K562 (cell line): ENCODE measurements around the gene PPP1R14B. TPM values are rescaled to one million over a fixed set of nuclear protein-coding genes. Genes with fewer than 3 reads are reported as not detected.

Experiments used
- FIP1L1 ChIP-seq: fragments of 200-400 bp; formaldehyde crosslinking; IDR thresholded peaks from 2 replicates; pipeline ENCODE4 v1.6.1; 2018; ENCODE audit warnings: mild to moderate bottlenecking, low read depth, low read length; ENCODE audit not compliant: poor library complexity, severe bottlenecking
- HDAC8 ChIP-seq: fragments of 450-650 bp; IDR thresholded peaks from 2 replicates; pipeline ENCODE4 v1.6.1; 2016; ENCODE audit warnings: mild to moderate bottlenecking, missing genetic modification characterization, moderate library complexity, missing compliant biosample characterization
- HNRNPUL1 ChIP-seq: fragments of 200-400 bp; formaldehyde crosslinking; IDR thresholded peaks from 2 replicates; pipeline ENCODE4 v1.6.1; 2017; ENCODE audit warnings: low read length
- L3MBTL2 ChIP-seq: fragments of 450-650 bp; IDR thresholded peaks from 2 replicates; pipeline ENCODE4 v1.6.1; 2016; ENCODE audit warnings: mild to moderate bottlenecking, moderate library complexity
- NFIC ChIP-seq: fragments of 450-650 bp; IDR thresholded peaks from 2 replicates; pipeline ENCODE4 v1.6.1; 2017; ENCODE audit warnings: mild to moderate bottlenecking, inconsistent platforms
- NRF1 ChIP-seq, 2 experiments: fragments of 450-650 bp; IDR thresholded peaks in 1 of 2; conservative IDR thresholded peaks in 1 of 2; 2 replicates each; pipeline ENCODE4 v1.6.1; 2014; ENCODE audit warnings: mild to moderate bottlenecking in 2 of 2
- POLR2AphosphoS2 ChIP-seq: IDR thresholded peaks from 2 replicates; pipeline ENCODE4 v1.6.1; 2012; ENCODE audit warnings: low read length, improper control_type of control experiment
- RBM14 ChIP-seq: fragments of 200-400 bp; formaldehyde crosslinking; IDR thresholded peaks from 2 replicates; pipeline ENCODE4 v1.6.1; 2018; ENCODE audit warnings: low read depth, mild to moderate bottlenecking, low read length, moderate library complexity, borderline replicate concordance; ENCODE audit not compliant: insufficient read depth
- RHOXF2B ChIP-seq: fragments of 250-450 bp; sonication (Bioruptor Pico); conservative IDR thresholded peaks from 2 replicates; pipeline ENCODE4 v1.5.1; 2021
- SMAD4 ChIP-seq: fragments of 250-450 bp; sonication (Bioruptor Pico); conservative IDR thresholded peaks from 2 replicates; pipeline ENCODE4 v1.8.0; 2021; ENCODE audit warnings: inconsistent platforms, mild to moderate bottlenecking, moderate library complexity
- SMARCB1 ChIP-seq: IDR thresholded peaks from 2 replicates; pipeline ENCODE4 v1.6.1; 2011; ENCODE audit warnings: improper control_type of control experiment, low read depth; ENCODE audit not compliant: insufficient read length
- SNRNP70 ChIP-seq: fragments of 200-400 bp; formaldehyde crosslinking; optimal IDR thresholded peaks from 2 replicates; pipeline ENCODE3; 2017; ENCODE audit warnings: low read depth, low read length
- polyA plus RNA-seq, 8 experiments: library from polyadenylated mRNA; depleted of rRNA in 4 of 8; stranded (reverse) in 5 of 8; unstranded in 3 of 8; fragments of >200 nt; fragmentation: Nextera tagmentation in 2 of 8; fragmentation: Illumina TruSeq in 1 of 8; extraction: Ambion mirVana in 2 of 8; extraction: Trizol in 1 of 8; gene quantifications; 2 replicates each; pipeline versions ENCODE4 v1.2.1 to v1.2.3, GENCODE V29; 2011 to 2014; ENCODE audit warnings: inconsistent platforms in 1 of 8, missing spikeins in 1 of 8
- total RNA-seq, 7 experiments: library from RNA; depleted of rRNA in 6 of 7; stranded (reverse); fragments of >200 nt in 6 of 7; fragmentation: Illumina TruSeq in 2 of 7; extraction: Trizol in 2 of 7; gene quantifications; 2 replicates each; pipeline versions ENCODE4 v1.2.1 to v1.2.3, GENCODE V29; 2011 to 2021; ENCODE audit warnings: low replicate concordance in 1 of 7
- TF ChIP-seq, protein P1 (sequence below): fragments of 200-600 bp; sonication (generic); IDR thresholded peaks from one replicate; pipeline ENCODE4 v1.6.1; 2012; ENCODE audit warnings: mild to moderate bottlenecking, low read depth, low read length, inconsistent platforms
- TF ChIP-seq, protein P2 (sequence below): fragments of 250-450 bp; sonication (Bioruptor Pico); IDR thresholded peaks from 2 replicates; pipeline ENCODE4 v1.8.0; 2021; ENCODE audit warnings: mild to moderate bottlenecking, moderate library complexity

PPP1R14B gene
- total and polyA plus RNA-seq, 9 of the 15 experiments (the other 6 are each of a cell fraction or from before 2014, with no cell fraction given) = 7.7 to 566 (median 212) TPM

DNA sequence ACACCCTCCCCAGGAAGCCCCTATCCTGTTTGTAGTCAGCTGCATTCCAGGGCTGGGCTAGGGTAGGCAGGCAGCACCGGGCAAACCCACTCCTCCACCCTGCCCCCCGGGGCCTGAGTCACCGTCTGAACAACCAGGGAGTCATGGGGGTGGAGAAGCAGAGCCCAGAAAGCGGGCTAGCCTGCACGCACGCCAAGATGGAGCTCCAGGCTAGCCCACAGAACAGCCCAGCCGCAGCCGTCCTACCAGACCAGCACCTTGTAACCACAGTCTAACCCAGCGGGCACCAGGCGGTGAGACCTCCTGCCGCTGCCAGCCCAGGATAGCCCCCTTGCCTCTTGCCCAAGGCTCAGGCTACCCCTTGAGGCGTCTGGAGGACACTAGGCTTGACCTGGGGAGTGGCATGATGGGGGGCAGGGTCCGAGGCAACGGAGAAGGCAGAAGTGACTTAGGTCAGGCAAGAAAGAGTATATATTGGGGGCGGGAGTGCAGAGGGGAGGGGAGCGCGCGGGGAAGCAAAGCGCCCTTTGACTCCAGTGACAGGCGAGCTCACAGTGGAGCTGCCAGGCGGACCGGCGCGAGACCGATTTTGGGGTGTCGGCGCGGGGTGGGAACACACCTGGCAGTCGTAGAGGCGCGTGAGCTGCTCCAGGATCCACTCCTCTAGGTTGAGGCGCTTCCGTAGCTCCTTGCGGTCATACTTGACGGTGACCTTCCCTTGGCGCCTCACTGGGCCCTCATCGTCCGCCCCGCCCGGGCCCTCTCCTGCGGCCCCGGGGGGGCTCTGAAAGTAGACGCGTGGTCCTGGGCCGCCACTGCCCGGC lies 734 bp downstream of the PPP1R14B start (continued):
- TF ChIP-seq, protein P1, sequence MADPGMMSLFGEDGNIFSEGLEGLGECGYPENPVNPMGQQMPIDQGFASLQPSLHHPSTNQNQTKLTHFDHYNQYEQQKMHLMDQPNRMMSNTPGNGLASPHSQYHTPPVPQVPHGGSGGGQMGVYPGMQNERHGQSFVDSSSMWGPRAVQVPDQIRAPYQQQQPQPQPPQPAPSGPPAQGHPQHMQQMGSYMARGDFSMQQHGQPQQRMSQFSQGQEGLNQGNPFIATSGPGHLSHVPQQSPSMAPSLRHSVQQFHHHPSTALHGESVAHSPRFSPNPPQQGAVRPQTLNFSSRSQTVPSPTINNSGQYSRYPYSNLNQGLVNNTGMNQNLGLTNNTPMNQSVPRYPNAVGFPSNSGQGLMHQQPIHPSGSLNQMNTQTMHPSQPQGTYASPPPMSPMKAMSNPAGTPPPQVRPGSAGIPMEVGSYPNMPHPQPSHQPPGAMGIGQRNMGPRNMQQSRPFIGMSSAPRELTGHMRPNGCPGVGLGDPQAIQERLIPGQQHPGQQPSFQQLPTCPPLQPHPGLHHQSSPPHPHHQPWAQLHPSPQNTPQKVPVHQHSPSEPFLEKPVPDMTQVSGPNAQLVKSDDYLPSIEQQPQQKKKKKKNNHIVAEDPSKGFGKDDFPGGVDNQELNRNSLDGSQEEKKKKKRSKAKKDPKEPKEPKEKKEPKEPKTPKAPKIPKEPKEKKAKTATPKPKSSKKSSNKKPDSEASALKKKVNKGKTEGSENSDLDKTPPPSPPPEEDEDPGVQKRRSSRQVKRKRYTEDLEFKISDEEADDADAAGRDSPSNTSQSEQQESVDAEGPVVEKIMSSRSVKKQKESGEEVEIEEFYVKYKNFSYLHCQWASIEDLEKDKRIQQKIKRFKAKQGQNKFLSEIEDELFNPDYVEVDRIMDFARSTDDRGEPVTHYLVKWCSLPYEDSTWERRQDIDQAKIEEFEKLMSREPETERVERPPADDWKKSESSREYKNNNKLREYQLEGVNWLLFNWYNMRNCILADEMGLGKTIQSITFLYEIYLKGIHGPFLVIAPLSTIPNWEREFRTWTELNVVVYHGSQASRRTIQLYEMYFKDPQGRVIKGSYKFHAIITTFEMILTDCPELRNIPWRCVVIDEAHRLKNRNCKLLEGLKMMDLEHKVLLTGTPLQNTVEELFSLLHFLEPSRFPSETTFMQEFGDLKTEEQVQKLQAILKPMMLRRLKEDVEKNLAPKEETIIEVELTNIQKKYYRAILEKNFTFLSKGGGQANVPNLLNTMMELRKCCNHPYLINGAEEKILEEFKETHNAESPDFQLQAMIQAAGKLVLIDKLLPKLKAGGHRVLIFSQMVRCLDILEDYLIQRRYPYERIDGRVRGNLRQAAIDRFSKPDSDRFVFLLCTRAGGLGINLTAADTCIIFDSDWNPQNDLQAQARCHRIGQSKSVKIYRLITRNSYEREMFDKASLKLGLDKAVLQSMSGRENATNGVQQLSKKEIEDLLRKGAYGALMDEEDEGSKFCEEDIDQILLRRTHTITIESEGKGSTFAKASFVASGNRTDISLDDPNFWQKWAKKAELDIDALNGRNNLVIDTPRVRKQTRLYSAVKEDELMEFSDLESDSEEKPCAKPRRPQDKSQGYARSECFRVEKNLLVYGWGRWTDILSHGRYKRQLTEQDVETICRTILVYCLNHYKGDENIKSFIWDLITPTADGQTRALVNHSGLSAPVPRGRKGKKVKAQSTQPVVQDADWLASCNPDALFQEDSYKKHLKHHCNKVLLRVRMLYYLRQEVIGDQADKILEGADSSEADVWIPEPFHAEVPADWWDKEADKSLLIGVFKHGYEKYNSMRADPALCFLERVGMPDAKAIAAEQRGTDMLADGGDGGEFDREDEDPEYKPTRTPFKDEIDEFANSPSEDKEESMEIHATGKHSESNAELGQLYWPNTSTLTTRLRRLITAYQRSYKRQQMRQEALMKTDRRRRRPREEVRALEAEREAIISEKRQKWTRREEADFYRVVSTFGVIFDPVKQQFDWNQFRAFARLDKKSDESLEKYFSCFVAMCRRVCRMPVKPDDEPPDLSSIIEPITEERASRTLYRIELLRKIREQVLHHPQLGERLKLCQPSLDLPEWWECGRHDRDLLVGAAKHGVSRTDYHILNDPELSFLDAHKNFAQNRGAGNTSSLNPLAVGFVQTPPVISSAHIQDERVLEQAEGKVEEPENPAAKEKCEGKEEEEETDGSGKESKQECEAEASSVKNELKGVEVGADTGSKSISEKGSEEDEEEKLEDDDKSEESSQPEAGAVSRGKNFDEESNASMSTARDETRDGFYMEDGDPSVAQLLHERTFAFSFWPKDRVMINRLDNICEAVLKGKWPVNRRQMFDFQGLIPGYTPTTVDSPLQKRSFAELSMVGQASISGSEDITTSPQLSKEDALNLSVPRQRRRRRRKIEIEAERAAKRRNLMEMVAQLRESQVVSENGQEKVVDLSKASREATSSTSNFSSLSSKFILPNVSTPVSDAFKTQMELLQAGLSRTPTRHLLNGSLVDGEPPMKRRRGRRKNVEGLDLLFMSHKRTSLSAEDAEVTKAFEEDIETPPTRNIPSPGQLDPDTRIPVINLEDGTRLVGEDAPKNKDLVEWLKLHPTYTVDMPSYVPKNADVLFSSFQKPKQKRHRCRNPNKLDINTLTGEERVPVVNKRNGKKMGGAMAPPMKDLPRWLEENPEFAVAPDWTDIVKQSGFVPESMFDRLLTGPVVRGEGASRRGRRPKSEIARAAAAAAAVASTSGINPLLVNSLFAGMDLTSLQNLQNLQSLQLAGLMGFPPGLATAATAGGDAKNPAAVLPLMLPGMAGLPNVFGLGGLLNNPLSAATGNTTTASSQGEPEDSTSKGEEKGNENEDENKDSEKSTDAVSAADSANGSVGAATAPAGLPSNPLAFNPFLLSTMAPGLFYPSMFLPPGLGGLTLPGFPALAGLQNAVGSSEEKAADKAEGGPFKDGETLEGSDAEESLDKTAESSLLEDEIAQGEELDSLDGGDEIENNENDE = no peak
- TF ChIP-seq NFIC (no peak; the same call in 1 of the 2 replicates), RBM14 (no peak), FIP1L1 (no peak), SNRNP70 (no peak), SMAD4 (peak; percentile 39; the same call in 1 of the 2 replicates), POLR2AphosphoS2 (no peak), NRF1 (conservative IDR thresholded peaks at IDR 0.05 in 1 of 2, IDR thresholded peaks at IDR 0.05 in 1 of 2) (no peak), RHOXF2B (CRISPR knock-in tag) (no peak), SMARCB1 (no peak), HDAC8 (tag) (no peak), L3MBTL2 (no peak), HNRNPUL1 (no peak)
- TF ChIP-seq, protein P2, sequence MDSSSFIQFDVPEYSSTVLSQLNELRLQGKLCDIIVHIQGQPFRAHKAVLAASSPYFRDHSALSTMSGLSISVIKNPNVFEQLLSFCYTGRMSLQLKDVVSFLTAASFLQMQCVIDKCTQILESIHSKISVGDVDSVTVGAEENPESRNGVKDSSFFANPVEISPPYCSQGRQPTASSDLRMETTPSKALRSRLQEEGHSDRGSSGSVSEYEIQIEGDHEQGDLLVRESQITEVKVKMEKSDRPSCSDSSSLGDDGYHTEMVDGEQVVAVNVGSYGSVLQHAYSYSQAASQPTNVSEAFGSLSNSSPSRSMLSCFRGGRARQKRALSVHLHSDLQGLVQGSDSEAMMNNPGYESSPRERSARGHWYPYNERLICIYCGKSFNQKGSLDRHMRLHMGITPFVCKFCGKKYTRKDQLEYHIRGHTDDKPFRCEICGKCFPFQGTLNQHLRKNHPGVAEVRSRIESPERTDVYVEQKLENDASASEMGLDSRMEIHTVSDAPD = no peak
